ENCODE data around the gene RANBP10. TPM values are rescaled to one million over a fixed set of nuclear protein-coding genes. Genes with fewer than 3 reads are reported as not detected.

The RANBP10 gene
- total RNA-seq = 5.1 and 7.0 TPM in 2 replicates

GRCh38 chr16:67806428-67807147, at the start of gene RANBP10, which contains the start of gene TSNAXIP1:
RANBP10 (minus strand) TSS chr16:67806560; CDS start chr16:67806536, 24 bp downstream.
TSNAXIP1 (plus strand) TSS chr16:67806889; CDS start chr16:67807150, 261 bp downstream.

GRCh38 chr16:67847064-67847861, 40.9 kb upstream of the RANBP10 start, which contains the start of gene CENPT:
CENPT (minus strand) TSS chr16:67847693; CDS start chr16:67833859, 13,834 bp downstream.

GRCh38 chr16:67846320-67847063, 40.1 kb upstream of the RANBP10 start, which contains the start of gene NUTF2:
NUTF2 (plus strand) TSS chr16:67846933; CDS start chr16:67865131, 18,198 bp downstream.

GRCh38 chr16:67841816-67842508, 35.6 kb upstream of the RANBP10 start, which contains the start of gene THAP11:
THAP11 (plus strand) TSS chr16:67842320; CDS start chr16:67842555, 235 bp downstream.

GRCh38 chr16:67719048-67719777, 87.1 kb downstream of the RANBP10 start, which contains the start of gene GFOD2:
GFOD2 (minus strand) TSS chr16:67719316; CDS start chr16:67685715, 33,601 bp downstream.

Small RNA genes within 50 kb of the gene (small RNA-seq; reads per million reads assigned to genes)
- gene AC040162.2 = not detected

Other genes starting within 250 kb of the RANBP10 start
- 21.7 and 33.2 TPM in 2 replicates for gene CTCF, start 244.0 kb downstream of the RANBP10 start, total RNA-seq
- 0.37 and 0.39 TPM in 2 replicates for gene CARMIL2, start 161.4 kb downstream of the RANBP10 start, total RNA-seq
- 25.4 and 31.5 TPM in 2 replicates for gene ACD, start 146.3 kb downstream of the RANBP10 start, total RNA-seq
- gene PARD6A, start 145.6 kb downstream of the RANBP10 start, total RNA-seq = 0.59 and 1.1 TPM in 2 replicates
- gene ENKD1, start 139.8 kb downstream of the RANBP10 start, total RNA-seq = 15.8 and 16.9 TPM in 2 replicates
- gene C16orf86, start 139.7 kb downstream of the RANBP10 start, total RNA-seq = 3.3 and 3.9 TPM in 2 replicates
- 13.2 and 17.0 TPM in 2 replicates for gene GFOD2, start 87.2 kb downstream of the RANBP10 start, total RNA-seq
- 0.98 and 2.2 TPM in 2 replicates for gene TSNAXIP1, start 329 bp upstream of the RANBP10 start, total RNA-seq
- gene THAP11, start 35.8 kb upstream of the RANBP10 start, total RNA-seq = 26.1 and 28.0 TPM in 2 replicates
- gene NUTF2, start 40.4 kb upstream of the RANBP10 start, total RNA-seq = 210 and 284 TPM in 2 replicates
- gene CENPT, start 41.1 kb upstream of the RANBP10 start, total RNA-seq = 27.0 and 32.7 TPM in 2 replicates
- gene EDC4, start 66.5 kb upstream of the RANBP10 start, total RNA-seq = 55.5 and 72.9 TPM in 2 replicates
- 0.37 TPM in 1 of 2 replicates, not detected in the other for gene NRN1L, start 78.3 kb upstream of the RANBP10 start, total RNA-seq
- 12.1 TPM in 2 replicates for gene PSKH1, start 86.7 kb upstream of the RANBP10 start, total RNA-seq
- gene CTRL, start 125.3 kb upstream of the RANBP10 start, total RNA-seq = 0.37 and 1.4 TPM in 2 replicates
- gene PSMB10, start 130.3 kb upstream of the RANBP10 start, total RNA-seq = 29.7 and 41.2 TPM in 2 replicates
- 5.1 and 11.1 TPM in 2 replicates for gene LCAT, start 137.6 kb upstream of the RANBP10 start, total RNA-seq
- 40.8 and 73.3 TPM in 2 replicates for gene SLC12A4, start 162.1 kb upstream of the RANBP10 start, total RNA-seq
- gene DPEP3, start 173.9 kb upstream of the RANBP10 start, total RNA-seq = not detected in 2 replicates
- gene DPEP2, start 192.9 kb upstream of the RANBP10 start, total RNA-seq = not detected in 2 replicates
- not detected in 2 replicates for gene DPEP2NB, start 209.4 kb upstream of the RANBP10 start, total RNA-seq
- 14.7 and 19.0 TPM in 2 replicates for gene DDX28, start 216.7 kb upstream of the RANBP10 start, total RNA-seq
- gene DUS2, start 216.7 kb upstream of the RANBP10 start, total RNA-seq = 18.0 and 21.5 TPM in 2 replicates

Measured in subcutaneous preadipocyte (primary cell).